Activated CD4-positive, alpha-beta T cell treated with anti-CD3 and anti-CD28 coated beads, Interleukin-2, amount 50 U/mL, for 16 hours (primary cell): Measurements from ENCODE around the gene VSTM2B.
A peak's percentile ranks its signal among the peaks of the same experiment; 100 is the strongest.

Experiments used
- DNase-seq: peaks from one replicate; pipeline ENCODE4 v3.0.0-alpha.2; 2020

The VSTM2B gene

GRCh38 chr19:29516358-29516725 lies 9.5 kb upstream of the VSTM2B start:
- DNase-seq = no peak

- no peak for DNase-seq
These were observed 8.9 kb upstream of the VSTM2B start for GRCh38 chr19:29516821-29517395.

GRCh38 chr19:29517412-29517811 lies 8.4 kb upstream of the VSTM2B start:
- no peak for DNase-seq

GRCh38 chr19:29517946-29518345 lies 7.8 kb upstream of the VSTM2B start:
- DNase-seq = no peak

GRCh38 chr19:29519146-29519545 lies 6.6 kb upstream of the VSTM2B start:
- no peak for DNase-seq

- DNase-seq = no peak
These were observed 5.9 kb upstream of the VSTM2B start for GRCh38 chr19:29519931-29520330.

GRCh38 chr19:29520390-29520789 lies 5.4 kb upstream of the VSTM2B start:
- no peak for DNase-seq

GRCh38 chr19:29521291-29522075 lies 4.3 kb upstream of the VSTM2B start:
- DNase-seq = no peak

GRCh38 chr19:29523568-29523967 lies 2.2 kb upstream of the VSTM2B start:
- DNase-seq = no peak

GRCh38 chr19:29524201-29524911 lies 1.4 kb upstream of the VSTM2B start:
- no peak for DNase-seq

GRCh38 chr19:29524912-29525831 lies 622 bp upstream of the VSTM2B start:
- no peak for DNase-seq

GRCh38 chr19:29526730-29527499 lies 1.1 kb downstream of the VSTM2B start:
- DNase-seq = peak; percentile 18

- no peak for DNase-seq
These were observed 1.9 kb downstream of the VSTM2B start for GRCh38 chr19:29527500-29528328.

- peak; percentile 82 for DNase-seq
These were observed 2.7 kb downstream of the VSTM2B start for GRCh38 chr19:29528350-29528945.

GRCh38 chr19:29528946-29529645 lies 3.3 kb downstream of the VSTM2B start:
- peak; percentile 8 for DNase-seq

- no peak for DNase-seq
These were observed 4.1 kb downstream of the VSTM2B start for GRCh38 chr19:29529646-29530539.

- no peak for DNase-seq
These were observed 5.0 kb downstream of the VSTM2B start for GRCh38 chr19:29530540-29531457.

- no peak for DNase-seq
These were observed 5.7 kb downstream of the VSTM2B start for GRCh38 chr19:29531458-29532025.
